Measurements from ENCODE around the gene FUZ. TPM values are rescaled to one million over a fixed set of nuclear protein-coding genes. Genes with fewer than 3 reads are reported as not detected.

Gene FUZ
- total RNA-seq, 1 donor, result 29.7 TPM

DNA sequence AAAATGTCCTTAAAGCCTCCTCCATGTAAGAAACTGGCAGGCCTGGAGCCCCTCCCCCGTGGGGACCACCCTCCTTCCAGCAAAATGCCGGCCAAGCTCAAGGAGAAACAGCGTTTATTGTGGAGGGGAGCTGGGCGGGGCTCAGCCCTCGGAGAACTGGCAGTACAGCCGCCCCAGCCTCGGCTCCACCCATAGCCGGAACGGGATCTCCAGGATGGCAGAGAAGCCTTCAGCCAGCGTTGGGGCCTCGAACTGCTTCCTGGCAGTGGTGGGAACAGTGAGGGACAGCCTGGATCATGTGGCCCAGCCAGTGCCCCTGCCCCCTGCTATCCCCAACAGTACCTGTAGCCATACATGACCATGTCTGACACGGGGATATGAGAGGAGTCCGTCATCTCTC is 48.0 kb upstream of the FUZ start:
- Histone ChIP-seq H3K36me3 (ENCODE audit: insufficient read depth, low read length) (peaks cover 61% of the 10 kb centered on the region), H3K9me3 (ENCODE audit: low read depth, low read length) (no peaks in the 10 kb centered on the region), H3K27ac (ENCODE audit: low read depth, low read length) (no peak overlapping the region), H3K4me2 (ENCODE audit: insufficient read depth, low read length) (no peak overlapping the region), H3K4me1 (ENCODE audit: insufficient read depth, low read length) (peaks cover 21% of the 10 kb centered on the region), H2AFZ (ENCODE audit: low read length) (no peak overlapping the region), H3K79me2 (ENCODE audit: insufficient read depth, low read length) (peaks cover 32% of the 10 kb centered on the region), H4K20me1 (ENCODE audit: insufficient read depth, low read length) (peaks cover 24% of the 10 kb centered on the region), H3K4me3 (ENCODE audit: insufficient read depth, low read length) (no peak overlapping the region), H3K27me3 (ENCODE audit: insufficient read depth, low read length) (no peaks in the 10 kb centered on the region)
- DNase-seq (ENCODE audit: insufficient read length, low spot score, missing footprints), result no peak
- TF ChIP-seq, protein P1, sequence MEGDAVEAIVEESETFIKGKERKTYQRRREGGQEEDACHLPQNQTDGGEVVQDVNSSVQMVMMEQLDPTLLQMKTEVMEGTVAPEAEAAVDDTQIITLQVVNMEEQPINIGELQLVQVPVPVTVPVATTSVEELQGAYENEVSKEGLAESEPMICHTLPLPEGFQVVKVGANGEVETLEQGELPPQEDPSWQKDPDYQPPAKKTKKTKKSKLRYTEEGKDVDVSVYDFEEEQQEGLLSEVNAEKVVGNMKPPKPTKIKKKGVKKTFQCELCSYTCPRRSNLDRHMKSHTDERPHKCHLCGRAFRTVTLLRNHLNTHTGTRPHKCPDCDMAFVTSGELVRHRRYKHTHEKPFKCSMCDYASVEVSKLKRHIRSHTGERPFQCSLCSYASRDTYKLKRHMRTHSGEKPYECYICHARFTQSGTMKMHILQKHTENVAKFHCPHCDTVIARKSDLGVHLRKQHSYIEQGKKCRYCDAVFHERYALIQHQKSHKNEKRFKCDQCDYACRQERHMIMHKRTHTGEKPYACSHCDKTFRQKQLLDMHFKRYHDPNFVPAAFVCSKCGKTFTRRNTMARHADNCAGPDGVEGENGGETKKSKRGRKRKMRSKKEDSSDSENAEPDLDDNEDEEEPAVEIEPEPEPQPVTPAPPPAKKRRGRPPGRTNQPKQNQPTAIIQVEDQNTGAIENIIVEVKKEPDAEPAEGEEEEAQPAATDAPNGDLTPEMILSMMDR (IDR thresholded peaks at IDR 0.05; ENCODE audit: extremely low read depth, low read depth, low read length), result no peak

DNA sequence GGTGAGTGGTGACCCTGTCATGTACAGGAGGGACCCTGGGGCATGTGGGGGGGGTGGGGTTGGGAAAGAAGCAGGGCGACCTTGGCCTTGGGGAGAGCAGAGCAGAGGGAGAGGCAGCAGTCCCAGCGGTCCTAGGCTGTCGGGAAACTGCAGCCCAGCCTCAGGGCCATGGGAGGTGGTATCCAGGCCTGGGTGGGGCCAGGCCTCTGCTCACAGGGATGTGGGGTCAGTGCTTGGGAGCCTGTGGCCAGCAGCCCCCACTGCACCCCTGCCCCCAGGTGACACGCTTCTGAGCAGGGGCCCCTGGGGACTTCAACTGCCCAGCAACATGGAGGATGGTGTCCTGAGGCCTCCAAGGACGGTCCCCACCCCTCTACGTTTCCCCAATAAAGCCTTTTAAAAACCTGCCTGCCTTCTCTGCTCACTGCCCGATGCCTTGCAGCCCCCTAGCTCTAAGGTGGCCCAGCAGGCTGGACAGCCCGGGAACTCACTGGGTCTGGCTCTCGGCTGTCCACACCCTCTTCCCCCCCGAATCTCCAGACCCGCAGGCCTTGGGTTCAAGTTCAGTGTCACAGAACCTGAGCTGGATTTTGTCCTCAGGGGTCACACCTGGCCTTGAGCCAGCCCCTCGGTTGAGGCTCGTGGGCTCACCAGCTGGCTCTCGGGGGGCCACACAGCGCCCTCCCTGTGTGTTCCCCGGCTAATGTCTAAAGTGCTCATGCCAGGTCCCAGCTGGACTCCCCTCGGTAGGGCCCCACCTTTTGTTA is 47.4 kb upstream of the FUZ start:
- Histone ChIP-seq H3K9me3 (ENCODE audit: low read depth, low read length) (no peaks in the 10 kb centered on the region), H3K4me3 (ENCODE audit: insufficient read depth, low read length) (no peak overlapping the region), H2AFZ (ENCODE audit: low read length) (no peak overlapping the region), H3K36me3 (ENCODE audit: insufficient read depth, low read length) (peaks cover 65% of the 10 kb centered on the region), H3K79me2 (ENCODE audit: insufficient read depth, low read length) (peaks cover 27% of the 10 kb centered on the region), H3K27me3 (ENCODE audit: insufficient read depth, low read length) (no peaks in the 10 kb centered on the region), H3K4me1 (ENCODE audit: insufficient read depth, low read length) (peaks cover 15% of the 10 kb centered on the region), H4K20me1 (ENCODE audit: insufficient read depth, low read length) (peaks cover 24% of the 10 kb centered on the region), H3K4me2 (ENCODE audit: insufficient read depth, low read length) (no peak overlapping the region), H3K27ac (ENCODE audit: low read depth, low read length) (no peak overlapping the region)
- DNase-seq (ENCODE audit: insufficient read length, low spot score, missing footprints), result no peak
- TF ChIP-seq, protein P1 (IDR thresholded peaks at IDR 0.05; ENCODE audit: extremely low read depth, low read depth, low read length), result no peak

DNA sequence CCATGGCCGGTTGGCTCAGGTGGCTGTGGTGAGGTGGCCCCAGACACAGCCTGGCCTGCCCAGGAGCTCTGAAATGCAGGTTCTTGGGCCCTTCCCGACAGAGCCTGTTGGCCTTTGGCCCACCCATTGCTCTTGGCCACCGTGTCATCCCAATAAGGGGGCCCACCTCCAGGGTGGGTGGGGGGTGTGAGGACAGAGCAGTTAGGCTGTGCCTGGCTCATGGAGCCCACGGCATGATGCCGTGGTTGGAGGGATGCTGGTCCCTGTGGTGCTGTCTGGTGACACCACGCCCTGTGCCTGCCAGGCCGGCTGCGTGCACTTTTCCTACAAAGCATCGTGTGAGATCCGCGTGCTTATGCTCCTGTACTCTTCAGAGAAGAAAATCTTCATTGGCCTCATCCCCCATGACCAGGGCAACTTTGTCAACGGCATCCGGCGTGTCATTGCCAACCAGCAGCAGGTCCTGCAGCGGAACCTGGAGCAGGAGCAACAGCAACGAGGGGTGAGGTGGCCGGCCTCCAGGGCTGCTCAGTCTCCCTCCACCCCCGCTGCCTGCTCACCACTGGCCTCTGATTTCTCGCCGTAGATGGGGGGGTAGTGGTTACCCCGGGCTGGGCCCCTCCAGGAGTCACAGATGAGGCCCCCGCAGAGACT is 46.7 kb upstream of the FUZ start:
- Histone ChIP-seq H3K27me3 (ENCODE audit: insufficient read depth, low read length) (no peaks in the 10 kb centered on the region), H4K20me1 (ENCODE audit: insufficient read depth, low read length) (peaks cover 25% of the 10 kb centered on the region), H3K9me3 (ENCODE audit: low read depth, low read length) (no peaks in the 10 kb centered on the region), H3K4me1 (ENCODE audit: insufficient read depth, low read length) (peaks cover 15% of the 10 kb centered on the region), H3K27ac (ENCODE audit: low read depth, low read length) (peak overlapping the region; percentile 17), H3K36me3 (ENCODE audit: insufficient read depth, low read length) (peaks cover 68% of the 10 kb centered on the region), H3K4me2 (ENCODE audit: insufficient read depth, low read length) (no peak overlapping the region), H3K79me2 (ENCODE audit: insufficient read depth, low read length) (peaks cover 28% of the 10 kb centered on the region), H2AFZ (ENCODE audit: low read length) (no peak overlapping the region), H3K4me3 (ENCODE audit: insufficient read depth, low read length) (no peak overlapping the region)
- DNase-seq (ENCODE audit: insufficient read length, low spot score, missing footprints), result no peak
- TF ChIP-seq, protein P1 (IDR thresholded peaks at IDR 0.05; ENCODE audit: extremely low read depth, low read depth, low read length), result no peak
